HepG2 (cell line): Measurements from ENCODE around the gene RGS19. TPM values are rescaled to one million over a fixed set of nuclear protein-coding genes. Genes with fewer than 3 reads are reported as not detected.

Experiments used
- BHLHE40 ChIP-seq: IDR thresholded peaks from 2 replicates; pipeline ENCODE4 v1.6.1; 2011; ENCODE audit warnings: low read length, improper control_type of control experiment
- CHD4 ChIP-seq: fragments of 200-600 bp; sonication (generic); IDR thresholded peaks from 2 replicates; pipeline ENCODE4 v1.7.0; 2017; ENCODE audit warnings: mild to moderate bottlenecking, low read length, borderline replicate concordance
- DMAP1 ChIP-seq: IDR thresholded peaks from 2 replicates; pipeline ENCODE4 v1.6.1; 2016
- MBD4 ChIP-seq: IDR thresholded peaks from 2 replicates; pipeline ENCODE4 v1.6.1; 2012; ENCODE audit warnings: low read length, inconsistent platforms, borderline replicate concordance
- MEF2D ChIP-seq: sonication (generic); formaldehyde crosslinking; IDR thresholded peaks from 2 replicates; pipeline ENCODE4 v1.5.1; 2020; ENCODE audit warnings: mild to moderate bottlenecking, missing genetic modification reagents
- NCOA5 ChIP-seq: sonication (generic); formaldehyde crosslinking; IDR thresholded peaks from 2 replicates; pipeline ENCODE4 v1.4.0; 2020; ENCODE audit warnings: missing genetic modification reagents
- NFE2L2 ChIP-seq: fragments of 150-350 bp; IDR thresholded peaks from 2 replicates; pipeline ENCODE4 v1.6.1; 2014; ENCODE audit warnings: low read length
- NFRKB ChIP-seq: fragments of 450-650 bp; IDR thresholded peaks from 2 replicates; pipeline ENCODE4 v1.6.1; 2017
- PBX3 ChIP-seq: sonication (generic); formaldehyde crosslinking; IDR thresholded peaks from 2 replicates; pipeline ENCODE4 v1.8.1; 2023; ENCODE audit warnings: missing genetic modification reagents, inconsistent platforms, borderline replicate concordance
- SNAPC5 ChIP-seq: sonication (generic); formaldehyde crosslinking; IDR thresholded peaks from 2 replicates; pipeline ENCODE4 v1.8.1; 2023; ENCODE audit warnings: mild to moderate bottlenecking, missing genetic modification reagents, borderline replicate concordance
- ZBTB20 ChIP-seq: sonication (generic); formaldehyde crosslinking; IDR thresholded peaks from 2 replicates; pipeline ENCODE4 v1.8.1; 2023; ENCODE audit warnings: missing genetic modification reagents, low read depth, mild to moderate bottlenecking, borderline replicate concordance
- ZNF17 ChIP-seq: sonication (generic); formaldehyde crosslinking; IDR thresholded peaks from 2 replicates; pipeline ENCODE4 v1.5.0; 2020; ENCODE audit warnings: mild to moderate bottlenecking, missing genetic modification reagents
- ZNF34 ChIP-seq: sonication (generic); formaldehyde crosslinking; IDR thresholded peaks from 2 replicates; pipeline ENCODE4 v1.4.0; 2020; ENCODE audit warnings: mild to moderate bottlenecking, missing genetic modification reagents, borderline replicate concordance
- ZNF510 ChIP-seq: sonication (generic); formaldehyde crosslinking; IDR thresholded peaks from 2 replicates; pipeline ENCODE4 v1.4.0; 2020; ENCODE audit warnings: low read depth, mild to moderate bottlenecking, missing genetic modification reagents
- ZNF552 ChIP-seq: sonication (generic); formaldehyde crosslinking; IDR thresholded peaks from 2 replicates; pipeline ENCODE4 v1.9.0; 2022; ENCODE audit warnings: missing genetic modification reagents, mild to moderate bottlenecking, borderline replicate concordance
- ZNF710 ChIP-seq: sonication (generic); formaldehyde crosslinking; IDR thresholded peaks from 2 replicates; pipeline ENCODE4 v1.5.0; 2020; ENCODE audit warnings: mild to moderate bottlenecking, missing genetic modification reagents, borderline replicate concordance
- ZNF878 ChIP-seq: sonication (generic); formaldehyde crosslinking; IDR thresholded peaks from 2 replicates; pipeline ENCODE4 v1.8.1; 2023; ENCODE audit warnings: mild to moderate bottlenecking, missing genetic modification reagents, moderate library complexity
- polyA plus RNA-seq, 8 experiments: library from polyadenylated mRNA; depleted of rRNA in 3 of 8; stranded (reverse) in 7 of 8; unstranded in 1 of 8; fragments of >200 nt; fragmentation: Illumina TruSeq in 4 of 8; extraction: Trizol in 4 of 8; gene quantifications; 2 replicates each; pipeline versions ENCODE4 v1.2.1 to v1.2.3, GENCODE V29; 2011 to 2016; ENCODE audit warnings: low read depth in 4 of 8, missing spikeins in 1 of 8, mixed read lengths in 1 of 8; ENCODE audit not compliant: insufficient read depth in 1 of 8
- total RNA-seq, 5 experiments: library from RNA; depleted of rRNA; stranded (reverse); fragments of >200 nt; fragmentation: Illumina TruSeq; extraction: Trizol; gene quantifications; 2 replicates each; pipeline ENCODE4 v1.2.3, GENCODE V29; 2016; ENCODE audit warnings: low read depth in 1 of 5
- TF ChIP-seq, protein P1 (sequence below): sonication (generic); formaldehyde crosslinking; IDR thresholded peaks from 2 replicates; pipeline ENCODE4 v1.9.0; 2022; ENCODE audit warnings: low read depth, missing genetic modification reagents
- TF ChIP-seq, protein P2 (sequence below): sonication (generic); formaldehyde crosslinking; IDR thresholded peaks from 2 replicates; pipeline ENCODE4 v1.4.0; 2020; ENCODE audit warnings: missing genetic modification reagents
- TF ChIP-seq, protein P3 (sequence below): IDR thresholded peaks from 2 replicates; pipeline ENCODE4 v1.6.1; 2016; ENCODE audit warnings: low read depth

The RGS19 gene
- total and polyA plus RNA-seq, 2 of the 13 experiments (the other 11 are each of a cell fraction or from before 2014, with no cell fraction given), result 10.7 to 11.9 TPM

DNA sequence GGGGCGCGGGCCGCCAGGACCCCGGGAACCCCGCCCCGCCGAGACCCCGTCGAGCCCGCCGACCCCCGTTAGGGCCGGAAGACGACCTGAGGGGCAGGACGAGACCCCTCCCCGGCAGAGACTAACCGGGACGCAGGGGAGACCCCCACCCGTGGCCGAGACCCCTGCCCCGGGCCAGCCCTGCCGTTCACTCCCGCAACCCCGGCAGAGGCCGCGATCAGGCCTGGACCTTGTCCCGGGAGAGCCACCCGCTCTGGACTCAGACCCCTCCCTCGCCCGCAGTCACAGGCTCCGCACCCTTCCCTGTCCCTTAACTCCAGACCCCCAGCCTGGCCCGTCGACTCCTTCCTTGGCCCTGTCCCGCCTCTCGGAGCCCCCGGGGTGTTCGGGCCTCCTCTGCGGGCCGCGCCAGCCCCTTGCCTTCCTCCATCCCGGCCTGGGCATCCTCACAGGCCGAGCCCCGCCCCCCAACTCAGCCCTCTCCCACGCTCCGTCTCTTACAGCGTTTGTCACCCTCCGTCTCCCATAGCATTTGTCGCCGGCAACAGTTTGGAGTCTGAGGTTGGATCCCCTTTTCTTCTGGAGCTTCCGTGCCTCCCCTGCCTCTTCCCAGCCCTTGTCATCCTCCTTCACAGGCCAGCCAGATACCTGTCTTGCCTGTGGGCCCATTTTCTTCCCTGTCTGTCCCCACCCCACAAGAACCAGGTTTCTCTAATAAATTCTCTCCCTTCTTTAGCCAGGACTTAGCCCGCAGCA is 15.8 kb downstream of the RGS19 start (continued):
- TF ChIP-seq, protein P1, sequence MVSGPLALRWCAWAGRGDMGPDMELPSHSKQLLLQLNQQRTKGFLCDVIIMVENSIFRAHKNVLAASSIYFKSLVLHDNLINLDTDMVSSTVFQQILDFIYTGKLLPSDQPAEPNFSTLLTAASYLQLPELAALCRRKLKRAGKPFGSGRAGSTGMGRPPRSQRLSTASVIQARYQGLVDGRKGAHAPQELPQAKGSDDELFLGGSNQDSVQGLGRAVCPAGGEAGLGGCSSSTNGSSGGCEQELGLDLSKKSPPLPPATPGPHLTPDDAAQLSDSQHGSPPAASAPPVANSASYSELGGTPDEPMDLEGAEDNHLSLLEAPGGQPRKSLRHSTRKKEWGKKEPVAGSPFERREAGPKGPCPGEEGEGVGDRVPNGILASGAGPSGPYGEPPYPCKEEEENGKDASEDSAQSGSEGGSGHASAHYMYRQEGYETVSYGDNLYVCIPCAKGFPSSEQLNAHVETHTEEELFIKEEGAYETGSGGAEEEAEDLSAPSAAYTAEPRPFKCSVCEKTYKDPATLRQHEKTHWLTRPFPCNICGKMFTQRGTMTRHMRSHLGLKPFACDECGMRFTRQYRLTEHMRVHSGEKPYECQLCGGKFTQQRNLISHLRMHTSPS (CRISPR knock-in tag), result peak; percentile 49; the same call in 1 of the 2 replicates
- TF ChIP-seq NFRKB (no peak), MEF2D (0 out of 2 replicates have a peak, but pooled peaks have one; percentile 16), NFE2L2 (peak; percentile 6; the same call in 1 of the 2 replicates), ZNF17 (CRISPR knock-in tag) (no peak), ZNF878 (CRISPR knock-in tag) (no peak; the same call in 1 of the 2 replicates), ZNF552 (peak; percentile 89; the same call in 1 of the 2 replicates), BHLHE40 (peak; percentile 17; the same call in 1 of the 2 replicates), ZNF510 (CRISPR knock-in tag) (no peak), ZNF710 (CRISPR knock-in tag) (0 out of 2 replicates have a peak, but pooled peaks have one; percentile 53), PBX3 (no peak), ZNF34 (no peak), SNAPC5 (peak; percentile 59; the same call in 1 of the 2 replicates), NCOA5 (no peak), ZBTB20 (CRISPR knock-in tag) (0 out of 2 replicates have a peak, but pooled peaks have one; percentile 26), CHD4 (no peak), MBD4 (no peak), DMAP1 (CRISPR knock-in tag) (no peak; the same call in 1 of the 2 replicates)
- TF ChIP-seq, protein P2, sequence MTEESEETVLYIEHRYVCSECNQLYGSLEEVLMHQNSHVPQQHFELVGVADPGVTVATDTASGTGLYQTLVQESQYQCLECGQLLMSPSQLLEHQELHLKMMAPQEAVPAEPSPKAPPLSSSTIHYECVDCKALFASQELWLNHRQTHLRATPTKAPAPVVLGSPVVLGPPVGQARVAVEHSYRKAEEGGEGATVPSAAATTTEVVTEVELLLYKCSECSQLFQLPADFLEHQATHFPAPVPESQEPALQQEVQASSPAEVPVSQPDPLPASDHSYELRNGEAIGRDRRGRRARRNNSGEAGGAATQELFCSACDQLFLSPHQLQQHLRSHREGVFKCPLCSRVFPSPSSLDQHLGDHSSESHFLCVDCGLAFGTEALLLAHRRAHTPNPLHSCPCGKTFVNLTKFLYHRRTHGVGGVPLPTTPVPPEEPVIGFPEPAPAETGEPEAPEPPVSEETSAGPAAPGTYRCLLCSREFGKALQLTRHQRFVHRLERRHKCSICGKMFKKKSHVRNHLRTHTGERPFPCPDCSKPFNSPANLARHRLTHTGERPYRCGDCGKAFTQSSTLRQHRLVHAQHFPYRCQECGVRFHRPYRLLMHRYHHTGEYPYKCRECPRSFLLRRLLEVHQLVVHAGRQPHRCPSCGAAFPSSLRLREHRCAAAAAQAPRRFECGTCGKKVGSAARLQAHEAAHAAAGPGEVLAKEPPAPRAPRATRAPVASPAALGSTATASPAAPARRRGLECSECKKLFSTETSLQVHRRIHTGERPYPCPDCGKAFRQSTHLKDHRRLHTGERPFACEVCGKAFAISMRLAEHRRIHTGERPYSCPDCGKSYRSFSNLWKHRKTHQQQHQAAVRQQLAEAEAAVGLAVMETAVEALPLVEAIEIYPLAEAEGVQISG, result no peak
- TF ChIP-seq, protein P3, sequence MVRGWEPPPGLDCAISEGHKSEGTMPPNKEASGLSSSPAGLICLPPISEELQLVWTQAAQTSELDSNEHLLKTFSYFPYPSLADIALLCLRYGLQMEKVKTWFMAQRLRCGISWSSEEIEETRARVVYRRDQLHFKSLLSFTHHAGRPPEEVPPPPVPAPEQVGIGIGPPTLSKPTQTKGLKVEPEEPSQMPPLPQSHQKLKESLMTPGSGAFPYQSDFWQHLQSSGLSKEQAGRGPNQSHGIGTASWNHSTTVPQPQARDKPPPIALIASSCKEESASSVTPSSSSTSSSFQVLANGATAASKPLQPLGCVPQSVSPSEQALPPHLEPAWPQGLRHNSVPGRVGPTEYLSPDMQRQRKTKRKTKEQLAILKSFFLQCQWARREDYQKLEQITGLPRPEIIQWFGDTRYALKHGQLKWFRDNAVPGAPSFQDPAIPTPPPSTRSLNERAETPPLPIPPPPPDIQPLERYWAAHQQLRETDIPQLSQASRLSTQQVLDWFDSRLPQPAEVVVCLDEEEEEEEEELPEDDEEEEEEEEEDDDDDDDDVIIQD (CRISPR knock-in tag), result no peak
